Stimulated activated CD8-positive, alpha-beta memory T cell treated with anti-CD3 and anti-CD28 coated beads, Interleukin-2, amount 100 ng/mL, for 1 hour (primary cell): ENCODE results near the gene ZGPAT.
"Not testable (repeated sequence)": the region's sequence is repeated elsewhere in the genome, so short reads cannot be mapped to it uniquely, and the experiment has no call there.

Experiments used
- DNase-seq, 2 donors: peaks; one replicate each; pipeline ENCODE4 v3.0.0-alpha.2; 2020; ENCODE audit warnings: low read depth in 2 of 2

The ZGPAT gene

GRCh38 chr20:63702751-63703470, 4.9 kb upstream of the ZGPAT start:
- DNase-seq = no peak

GRCh38 chr20:63703471-63703975, 4.3 kb upstream of the ZGPAT start:
- DNase-seq = no peak

- DNase-seq = no peak
These were observed 3.7 kb upstream of the ZGPAT start for GRCh38 chr20:63703976-63704748.

GRCh38 chr20:63704749-63705117, 3.1 kb upstream of the ZGPAT start:
- no peak for DNase-seq

- DNase-seq = no peak
These were observed 2.4 kb upstream of the ZGPAT start for GRCh38 chr20:63705232-63706026.

GRCh38 chr20:63706027-63706695, 1.7 kb upstream of the ZGPAT start:
- DNase-seq = no peak

- DNase-seq = no peak
These were observed 834 bp upstream of the ZGPAT start for GRCh38 chr20:63706852-63707557.

- DNase-seq = no peak
These were observed 686 bp downstream of the ZGPAT start for GRCh38 chr20:63708301-63709148.

GRCh38 chr20:63709149-63709527, 1.3 kb downstream of the ZGPAT start:
- DNase-seq = no peak

GRCh38 chr20:63711085-63711645, 3.3 kb downstream of the ZGPAT start:
- DNase-seq = no peak

GRCh38 chr20:63712191-63712590, 4.4 kb downstream of the ZGPAT start:
- DNase-seq = no peak

GRCh38 chr20:63714858-63715257, 7.0 kb downstream of the ZGPAT start:
- no peak for DNase-seq

GRCh38 chr20:63718996-63719395, 11.2 kb downstream of the ZGPAT start:
- DNase-seq = no peak

- not testable (repeated sequence) for DNase-seq
These were observed 15.3 kb downstream of the ZGPAT start for GRCh38 chr20:63722967-63723622.

GRCh38 chr20:63730189-63730733, 22.4 kb downstream of the ZGPAT start:
- not testable (repeated sequence) for DNase-seq

- no peak for DNase-seq
These were observed 23.6 kb downstream of the ZGPAT start for GRCh38 chr20:63731410-63731809.

GRCh38 chr20:63732118-63733095, 24.6 kb downstream of the ZGPAT start:
- DNase-seq = no peak

- DNase-seq = no peak
These were observed 25.3 kb downstream of the ZGPAT start for GRCh38 chr20:63733117-63733516.
